Endothelial cell of umbilical vein (primary cell): ENCODE results near the gene CFD. TPM values are rescaled to one million over a fixed set of nuclear protein-coding genes. Genes with fewer than 3 reads are reported as not detected.

Experiments
- BruUV-seq: library from RNA; stranded (reverse); fragments of 400-500 nt; replicated peaks from 2 replicates; lab custom pipeline; 2021; lab: Mats Ljungman, UMichigan
- CTCF ChIA-PET: fragments of 300-600, 350-600 bp; sonication (Branson Sonifier 250); formaldehyde crosslinking; loops from one replicate; lab custom pipeline; 2021; ENCODE audit warnings: antibody characterized with exemption, inconsistent platforms; lab: Charles Lee
- POLR2A ChIA-PET: fragments of 300-600, 350-600 bp; sonication (Branson Sonifier 250); formaldehyde crosslinking; loops from one replicate; lab custom pipeline; 2021; ENCODE audit warnings: antibody characterized with exemption, inconsistent platforms; lab: Charles Lee
- DNase-seq: peaks from one replicate; pipeline ENCODE4 v3.0.0-alpha.2; 2011; ENCODE audit warnings: low read depth, low spot score
- FAIRE-seq: peaks from 2 replicates; lab custom pipeline; 2011; peaks lifted over from hg19 to GRCh38; lab: Jason Lieb, UNC
- H2AFZ ChIP-seq: 2 replicates; pipeline ENCODE4 v1.6.0; 2012; ENCODE audit warnings: low read depth, low read length, control low read depth, inconsistent platforms
- H3K27ac ChIP-seq: 2 replicates; pipeline ENCODE4 v1.5.1; 2011; ENCODE audit warnings: low read depth, mild to moderate bottlenecking, control low read depth, low read length, moderate library complexity; ENCODE audit not compliant: insufficient read depth
- H3K27me3 ChIP-seq, 2 experiments: 2 replicates each; pipeline versions ENCODE4 v1.6.0 to v1.6.1; 2011; ENCODE audit warnings: low read length in 2 of 2, mixed read lengths in 1 of 2; ENCODE audit not compliant: control insufficient read depth in 2 of 2, insufficient read depth in 2 of 2
- H3K36me3 ChIP-seq, 2 experiments: 2 replicates in 1 of 2; 3 replicates in 1 of 2; pipeline ENCODE4 v1.5.1; 2011; ENCODE audit warnings: low read length in 2 of 2, mild to moderate bottlenecking in 1 of 2, moderate library complexity in 1 of 2; ENCODE audit not compliant: control insufficient read depth in 2 of 2, insufficient read depth in 2 of 2; ENCODE audit errors: extremely low read depth in 1 of 2
- H3K4me1 ChIP-seq: 3 replicates; pipeline ENCODE4 v1.5.1; 2011; ENCODE audit warnings: mild to moderate bottlenecking, low read length; ENCODE audit not compliant: control insufficient read depth, insufficient read depth; ENCODE audit errors: extremely low read depth
- H3K4me2 ChIP-seq: 2 replicates; pipeline ENCODE4 v1.6.1; 2011; ENCODE audit warnings: low read length, control low read depth, mixed read lengths; ENCODE audit not compliant: insufficient read depth
- H3K4me3 ChIP-seq, 3 experiments: fragments of 200-600 bp in 1 of 3; sonication (generic), shearing (Covaris generic) in 1 of 3; replicated peaks in 1 of 3; 2 replicates each; pipeline ENCODE4 v1.5.1; 2011 to 2016; ENCODE audit warnings: control low read depth in 3 of 3, low read length in 3 of 3, mild to moderate bottlenecking in 2 of 3, inconsistent platforms in 1 of 3, low read depth in 1 of 3, moderate library complexity in 1 of 3; ENCODE audit not compliant: insufficient read depth in 1 of 3
- H3K79me2 ChIP-seq: 2 replicates; pipeline ENCODE4 v1.6.0; 2012; ENCODE audit warnings: low read length, inconsistent platforms; ENCODE audit not compliant: control insufficient read depth, insufficient read depth
- H3K9ac ChIP-seq: replicated peaks from 2 replicates; pipeline ENCODE3; 2011; ENCODE audit warnings: low read length, control low read depth; ENCODE audit not compliant: insufficient read depth; ENCODE audit errors: extremely low read depth
- H3K9me1 ChIP-seq: replicated peaks from 3 replicates; pipeline ENCODE4 v1.6.0; 2011; ENCODE audit warnings: mild to moderate bottlenecking, low read length; ENCODE audit not compliant: control insufficient read depth, insufficient read depth; ENCODE audit errors: extremely low read depth
- H3K9me3 ChIP-seq: replicated peaks from 2 replicates; pipeline ENCODE4 v1.5.1; 2012; ENCODE audit warnings: low read length, inconsistent platforms; ENCODE audit not compliant: control insufficient read depth, insufficient read depth
- H4K20me1 ChIP-seq: replicated peaks from 2 replicates; pipeline ENCODE3; 2011; ENCODE audit warnings: mild to moderate bottlenecking, low read length; ENCODE audit not compliant: control insufficient read depth, insufficient read depth; ENCODE audit errors: extremely low read depth
- CTCF ChIP-seq, 2 donors: IDR thresholded peaks; 1 replicate in 1 of 2; 2 replicates in 1 of 2; pipeline ENCODE4 v1.5.1; 2011; ENCODE audit warnings: low read length in 2 of 2, mild to moderate bottlenecking in 2 of 2, moderate library complexity in 2 of 2, control low read depth in 1 of 2, inconsistent platforms in 1 of 2, low read depth in 1 of 2; ENCODE audit not compliant: insufficient read depth in 1 of 2; ENCODE audit errors: extremely low read depth in 1 of 2
- EZH2 ChIP-seq: IDR thresholded peaks from 2 replicates; pipeline ENCODE4 v1.6.1; 2012; ENCODE audit warnings: borderline replicate concordance, low read depth, mild to moderate bottlenecking, moderate library complexity, low read length, inconsistent platforms; ENCODE audit not compliant: severe bottlenecking
- FOS ChIP-seq: IDR thresholded peaks from 2 replicates; pipeline ENCODE4 v1.6.1; 2011; ENCODE audit warnings: mild to moderate bottlenecking, low read length, moderate library complexity, borderline replicate concordance; ENCODE audit not compliant: insufficient read depth
- GATA2 ChIP-seq: IDR thresholded peaks from 2 replicates; pipeline ENCODE4 v1.7.0; 2011; ENCODE audit warnings: low read depth, mild to moderate bottlenecking, moderate library complexity, mixed read lengths, low read length; ENCODE audit not compliant: insufficient read length, insufficient read depth
- JUN ChIP-seq: IDR thresholded peaks from 2 replicates; pipeline ENCODE4 v1.6.1; 2011; ENCODE audit warnings: borderline replicate concordance, low read depth; ENCODE audit not compliant: insufficient read length, insufficient read depth
- MAX ChIP-seq: IDR thresholded peaks from 2 replicates; pipeline ENCODE4 v1.6.1; 2011; ENCODE audit not compliant: insufficient read depth, insufficient read length
- MYC ChIP-seq: IDR thresholded peaks from one replicate; pipeline ENCODE4 v1.6.1; 2011; ENCODE audit warnings: mild to moderate bottlenecking, low read depth, low read length
- POLR2A ChIP-seq: IDR thresholded peaks from 2 replicates; pipeline ENCODE4 v1.6.1; 2012; ENCODE audit warnings: low read depth, mild to moderate bottlenecking, control low read depth, low read length
- POLR2AphosphoS5 ChIP-seq: IDR thresholded peaks from 2 replicates; pipeline ENCODE4 v1.6.1; 2012; ENCODE audit warnings: low read depth, mild to moderate bottlenecking, control low read depth, low read length, moderate library complexity; ENCODE audit not compliant: insufficient read depth
- dilution Hi-C: fragments of 300-500 bp; cut with MboI; formaldehyde crosslinking; loops from one replicate; pipeline ENCODE4 v1.15.0; 2019; ENCODE audit warnings: low sequenced_read_pairs; ENCODE audit not compliant: extremely low pct_ligation_motif_present
- intact Hi-C: fragments of 100-400 bp; cut with micrococcal nuclease; formaldehyde crosslinking; loops from one replicate; pipeline ENCODE4 v1.10.0; 2022
- polyA plus RNA-seq, 4 experiments: library from polyadenylated mRNA; depleted of rRNA in 3 of 4; stranded (reverse) in 3 of 4; unstranded in 1 of 4; fragments of >200 nt; gene quantifications; 2 replicates each; pipeline versions ENCODE4 v1.2.1 to v1.2.3, GENCODE V29; 2011 to 2012; ENCODE audit warnings: missing spikeins in 1 of 4
- total RNA-seq: library from RNA; stranded (reverse); gene quantifications from 2 replicates; pipeline ENCODE4 v1.2.3, GENCODE V29; 2021

The CFD gene
- total and polyA plus RNA-seq, 2 donors (not counting 3 experiments of a cell fraction or from before 2014, with no cell fraction given), result 0.25 to 0.40 TPM

DNA sequence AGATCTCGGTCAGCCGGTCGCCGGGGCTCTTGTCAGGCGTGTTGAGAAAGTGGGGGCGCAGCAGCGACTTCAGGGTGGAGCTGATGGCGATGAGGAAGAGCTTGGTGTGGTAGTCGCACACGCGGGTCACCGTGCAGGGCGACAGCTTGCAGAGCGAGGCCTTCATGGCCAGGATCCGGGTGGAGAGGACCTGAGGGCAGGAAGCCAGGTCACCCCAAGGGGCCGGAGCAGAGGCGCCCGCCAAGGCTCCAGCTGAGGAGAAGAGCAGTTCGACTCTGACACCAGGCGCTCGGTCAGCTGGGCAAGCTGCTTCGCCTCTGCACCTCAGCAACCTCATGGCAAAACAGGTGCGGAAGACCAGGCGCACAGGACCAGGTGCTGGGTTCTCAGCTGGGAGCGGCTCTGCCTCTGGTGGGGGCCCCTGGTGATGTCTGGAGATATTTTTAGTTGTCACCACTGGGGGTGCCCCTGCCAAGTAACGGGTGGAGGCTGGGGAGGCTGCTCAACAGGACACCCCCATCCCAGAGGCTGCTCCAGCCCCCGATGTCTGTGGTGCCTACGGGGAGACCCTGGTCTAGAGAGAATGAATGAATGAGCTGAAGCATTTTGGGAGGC lies 15.9 kb downstream of the CFD start:
- TF ChIP-seq FOS, result no peak
- TF ChIP-seq MYC, result no peak
- TF ChIP-seq CTCF (IDR thresholded peaks at IDR 0.05; ENCODE audit: extremely low read depth in 1 of 2, insufficient read depth in 1 of 2, low read depth in 1 of 2, low read length in 2 of 2), result no peak
- TF ChIP-seq POLR2AphosphoS5, result no peak
- no peak for TF ChIP-seq EZH2
- no peak for TF ChIP-seq POLR2A
- no peak for TF ChIP-seq MAX
- TF ChIP-seq GATA2, result no peak
- no peak for TF ChIP-seq JUN
- no peaks in the 10 kb centered on the region for H3K27me3 ChIP-seq
- no peaks in the 10 kb centered on the region for H4K20me1 ChIP-seq
- no peak overlapping the region for H2AFZ ChIP-seq
- H3K4me3 ChIP-seq, result no peak overlapping the region
- H3K4me2 ChIP-seq, result no peak overlapping the region
- intact Hi-C loops (no loop called here), dilution Hi-C loops (no loop called here)
- DNase-seq, result no peak
- no peaks in the 10 kb centered on the region for H3K9me1 ChIP-seq
- FAIRE-seq, result no peak
- ChIA-PET POLR2A (no interaction called here), CTCF (no interaction called here)
- H3K9ac ChIP-seq, result no peak overlapping the region
- H3K27ac ChIP-seq, result no peak overlapping the region
- H3K79me2 ChIP-seq, result no peaks in the 10 kb centered on the region
- no TSS peak for BruUV-seq
- H3K36me3 ChIP-seq, result peaks cover 0 to 22% of the 10 kb centered on the region in 2 experiments
- H3K4me1 ChIP-seq, result no peaks in the 10 kb centered on the region
- H3K9me3 ChIP-seq, result no peaks in the 10 kb centered on the region
